HG02852 (cell line): Measurements from ENCODE around the gene SPAG5.

Experiments
- ATAC-seq: cut with Tn5 transposase; IDR thresholded peaks from one replicate; pipeline ENCODE4 v1.9.1; 2021; ENCODE audit warnings: mild to moderate bottlenecking, moderate library complexity; ENCODE audit not compliant: unreplicated experiment

Gene SPAG5

DNA sequence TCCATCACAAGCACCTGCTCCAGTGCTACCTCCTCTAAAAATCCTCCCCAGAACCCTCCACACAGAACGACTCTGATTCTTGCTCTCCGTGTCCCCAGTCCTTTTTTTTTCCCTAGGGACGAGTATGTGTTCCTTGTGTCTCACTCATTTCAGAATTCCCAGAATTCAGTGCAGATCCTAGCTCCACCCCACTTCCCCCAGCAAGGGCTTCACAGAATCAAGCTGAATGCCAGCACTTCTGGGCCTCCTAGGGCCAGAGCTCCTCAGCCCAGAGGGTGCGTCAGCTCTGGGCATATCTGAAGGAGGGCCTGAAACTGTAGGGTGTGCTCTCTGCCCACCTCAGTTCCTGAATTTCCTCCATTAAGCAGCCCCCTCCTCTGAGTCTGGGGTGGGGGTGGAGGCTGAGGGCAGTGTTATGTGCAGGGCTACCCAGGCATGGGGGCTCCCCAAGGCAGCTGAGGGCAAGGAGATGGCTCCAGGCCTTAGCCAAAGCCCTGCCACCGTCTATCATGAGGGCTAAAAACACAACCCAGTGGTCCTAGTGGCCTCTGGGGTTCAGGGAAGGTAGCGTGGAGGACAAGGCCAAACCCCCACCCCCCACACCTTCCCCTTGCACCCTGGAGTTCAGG lies 52.9 kb downstream of the SPAG5 start:
- no peak for ATAC-seq

DNA sequence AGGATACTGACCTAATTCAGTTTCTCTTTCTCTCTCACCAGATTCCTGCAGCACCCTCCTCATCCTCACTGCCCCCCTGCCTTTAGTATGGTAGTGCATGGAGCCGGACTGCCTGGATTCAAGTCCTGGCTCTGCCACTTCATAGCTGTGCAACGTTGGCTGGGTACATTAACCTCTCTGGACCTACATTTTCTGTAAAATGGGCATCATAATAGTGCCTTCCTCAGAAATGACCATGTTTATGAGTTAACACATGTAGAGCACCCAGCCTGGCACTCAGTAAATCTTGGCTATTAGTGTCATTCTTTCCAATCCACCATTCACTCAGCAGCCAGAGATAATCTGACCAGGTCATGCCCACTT lies 53.7 kb downstream of the SPAG5 start:
- ATAC-seq, result no peak

GRCh38 chr17:28544402-28545140 lies 54.3 kb downstream of the SPAG5 start:
- ATAC-seq, result no peak

DNA sequence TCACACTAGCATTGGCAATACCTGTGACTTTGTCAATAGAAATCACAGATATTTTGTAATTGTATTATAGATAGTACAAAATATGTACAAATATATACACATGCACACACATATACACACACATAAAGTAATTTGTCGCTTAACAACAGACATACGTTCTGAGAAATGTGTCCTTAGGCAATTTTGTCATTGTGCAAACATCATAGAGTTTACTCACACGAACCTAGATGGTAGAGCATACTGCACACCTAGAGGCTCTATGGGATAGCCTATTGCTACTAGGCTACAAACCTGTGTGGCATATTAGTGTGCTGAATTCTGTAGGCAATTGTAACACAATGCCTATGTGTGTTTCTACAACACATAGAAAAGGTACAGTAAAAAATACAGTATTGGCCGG lies 57.4 kb downstream of the SPAG5 start:
- ATAC-seq, result no peak

DNA sequence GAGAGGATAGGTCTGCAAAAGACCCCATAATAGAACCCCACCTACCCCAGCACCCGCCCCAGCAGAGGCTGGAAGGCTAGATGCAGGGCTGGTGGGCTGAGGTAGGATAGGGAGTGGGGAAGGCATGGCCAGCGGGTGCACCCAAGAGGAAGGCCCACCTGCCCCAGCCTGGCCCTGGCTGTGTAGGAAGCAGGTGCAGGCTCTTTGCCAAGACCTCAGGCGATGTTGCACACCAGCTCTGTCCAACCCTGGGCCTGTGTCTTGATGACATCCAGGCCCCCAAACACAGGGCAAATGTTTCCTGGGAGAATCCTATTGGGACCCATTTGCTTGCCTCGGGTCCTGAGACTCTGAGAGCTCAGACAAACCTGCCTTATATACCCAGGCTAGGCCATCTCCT lies 58.6 kb downstream of the SPAG5 start:
- ATAC-seq, result no peak

GRCh38 chr17:28538296-28538895 lies 60.4 kb downstream of the SPAG5 start:
- no peak for ATAC-seq

DNA sequence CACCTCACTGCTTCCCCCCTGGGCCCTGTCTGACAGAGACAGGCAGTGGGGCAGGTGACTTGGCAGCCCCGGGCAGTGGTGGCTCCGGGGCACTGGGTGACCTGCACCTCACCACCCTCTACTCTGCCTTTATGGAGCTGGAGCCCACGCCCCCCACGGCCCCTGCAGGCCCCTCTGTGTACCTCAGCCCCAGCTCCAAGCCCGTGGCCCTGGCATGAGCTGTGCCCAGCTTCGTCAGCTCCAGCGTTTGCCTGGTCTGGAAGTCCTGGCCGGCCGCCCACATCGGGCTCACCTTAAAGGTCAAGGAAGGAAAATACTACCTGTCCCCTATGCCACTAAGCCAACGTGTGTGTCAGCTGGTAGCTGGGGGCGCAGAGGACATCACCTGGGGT lies 61.6 kb downstream of the SPAG5 start:
- ATAC-seq, result no peak

DNA sequence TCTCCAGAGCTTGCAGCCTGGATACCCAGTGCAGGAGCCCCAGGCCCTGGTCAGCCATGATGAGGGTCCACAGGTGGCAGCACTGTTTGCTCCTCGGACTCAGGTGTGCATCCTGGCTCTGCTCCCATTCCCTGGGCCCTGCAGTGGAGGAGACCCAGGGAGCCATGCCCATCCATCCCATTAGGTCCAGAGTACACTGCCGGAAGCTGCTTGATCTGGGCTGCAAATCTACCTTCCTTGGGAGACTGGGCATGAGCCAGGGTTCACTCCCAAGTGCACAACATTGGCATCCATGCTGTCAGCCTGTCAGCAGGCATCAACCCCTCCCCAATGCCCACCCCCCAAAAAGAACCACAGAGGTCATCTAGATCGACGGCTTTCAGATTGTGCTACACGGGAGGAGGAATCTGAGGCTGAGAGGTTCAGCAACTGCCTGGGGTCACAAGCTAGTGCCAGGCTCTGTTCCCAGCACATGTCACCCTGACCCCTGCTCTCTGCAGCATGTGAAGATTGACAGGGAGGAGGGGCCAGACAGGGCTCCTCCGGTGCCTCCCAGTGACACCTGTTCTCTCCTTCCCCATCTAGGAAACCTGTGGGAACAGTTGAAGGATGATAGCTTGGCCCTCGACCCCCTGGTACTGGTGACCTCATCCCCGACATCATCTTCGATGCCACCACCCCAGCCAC lies 62.1 kb downstream of the SPAG5 start:
- no peak for ATAC-seq

DNA sequence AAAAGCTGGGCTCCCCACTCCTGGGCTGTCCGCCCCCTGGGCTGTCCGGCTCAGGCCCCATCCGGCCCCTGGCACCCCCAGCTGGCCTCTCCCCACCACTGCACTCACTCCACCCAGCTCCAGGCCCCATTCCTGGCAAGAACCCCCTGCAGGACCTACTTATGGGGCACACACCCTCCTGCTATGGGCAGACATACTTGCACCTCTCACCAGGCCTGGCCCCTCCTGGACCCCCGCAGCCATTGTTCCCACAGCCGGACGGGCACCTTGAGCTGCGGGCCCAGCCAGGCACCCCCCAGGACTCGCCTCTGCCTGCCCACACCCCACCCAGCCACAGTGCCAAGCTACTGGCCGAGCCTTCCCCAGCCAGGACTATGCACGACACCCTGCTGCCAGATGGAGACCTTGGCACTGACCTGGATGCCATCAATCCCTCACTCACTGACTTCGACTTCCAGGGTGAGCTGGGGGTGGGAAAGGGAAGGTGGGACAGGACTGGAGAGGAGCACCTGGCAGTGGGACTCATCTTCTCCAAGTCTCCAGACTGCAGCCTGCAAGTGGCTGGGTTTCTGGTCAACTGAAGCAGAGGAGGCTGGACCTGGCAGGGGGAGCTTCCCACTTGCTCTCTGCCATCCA lies 64.0 kb downstream of the SPAG5 start:
- ATAC-seq, result no peak

DNA sequence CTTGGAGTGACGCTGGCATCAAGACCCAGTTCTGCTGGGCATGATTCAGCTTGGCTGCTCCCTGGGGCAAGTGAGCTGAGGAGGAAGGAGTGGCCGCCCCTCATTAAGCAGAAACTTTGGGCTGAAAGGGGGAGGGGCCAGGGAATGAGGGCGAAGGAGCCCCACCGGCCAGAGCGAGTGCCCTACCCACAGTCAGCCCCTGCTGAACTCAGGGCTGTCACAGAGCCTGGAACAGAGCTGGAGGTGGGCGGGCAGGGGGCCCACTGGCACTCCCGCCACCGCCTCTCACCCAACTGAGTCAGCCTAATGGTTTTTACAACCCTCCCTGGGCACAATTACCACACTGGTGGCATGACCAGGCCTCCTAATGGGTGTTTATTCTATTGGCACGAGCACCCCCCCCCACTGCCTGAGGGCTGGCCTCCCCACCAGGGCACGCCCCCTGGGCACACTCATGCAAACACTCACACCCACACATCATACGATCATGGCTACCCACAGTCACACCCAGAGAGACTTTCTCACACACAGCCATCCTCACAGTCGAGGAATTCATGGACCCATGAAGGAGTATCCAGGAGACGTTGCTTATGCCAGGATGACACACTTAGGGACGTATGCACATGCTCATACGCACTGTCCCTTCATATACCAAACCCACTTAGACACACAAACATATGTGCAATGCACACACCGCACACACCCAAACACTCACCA lies 65.6 kb downstream of the SPAG5 start:
- ATAC-seq, result no peak

DNA sequence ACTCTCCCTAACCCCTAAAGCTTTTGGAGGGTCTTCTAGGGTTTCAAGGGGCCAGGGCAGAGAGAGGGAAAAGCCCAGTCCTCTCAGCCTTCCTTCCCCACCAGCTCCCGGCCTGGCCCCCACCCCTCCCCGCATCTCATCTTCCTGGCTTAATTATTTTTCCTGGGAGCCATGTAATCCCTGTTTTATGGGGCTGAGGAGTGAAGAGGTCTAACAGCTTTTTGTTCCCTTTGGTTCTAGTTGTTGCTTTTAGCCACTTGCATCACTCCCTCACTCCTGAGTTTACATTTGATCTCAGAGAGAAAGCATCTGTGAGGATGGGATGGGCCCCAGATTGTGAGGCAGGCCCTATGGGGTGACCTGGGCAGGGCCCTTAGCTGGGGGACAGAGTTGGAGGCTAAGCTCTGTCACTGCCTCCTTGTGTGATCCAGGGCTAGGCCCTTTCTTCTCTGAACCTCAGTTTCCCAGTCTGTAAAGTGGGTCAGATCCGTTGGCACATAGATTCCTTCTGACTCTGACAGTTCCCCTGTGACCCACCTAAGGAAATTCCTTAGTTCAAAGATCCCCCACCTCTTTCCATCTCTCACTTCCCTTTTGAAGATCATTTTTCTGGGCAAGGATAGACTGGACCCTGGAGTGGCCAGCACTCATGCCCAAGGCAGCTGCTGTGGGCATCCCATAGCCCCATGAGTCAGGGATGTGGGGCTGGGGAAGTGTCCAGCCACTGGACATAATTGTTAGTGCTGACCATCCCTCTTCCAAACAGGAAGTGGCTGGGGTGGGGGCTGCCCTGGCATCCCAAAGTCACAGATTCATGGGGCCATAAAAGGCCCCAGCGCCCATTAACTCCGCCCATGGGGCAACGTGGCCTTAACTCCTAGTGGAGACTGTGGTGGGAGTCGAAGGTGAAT lies 66.5 kb downstream of the SPAG5 start:
- no peak for ATAC-seq

- ATAC-seq, result no peak
Observed at GRCh38 chr17:28530926-28531325, 67.9 kb downstream of the SPAG5 start.

GRCh38 chr17:28530250-28530649 lies 68.6 kb downstream of the SPAG5 start:
- ATAC-seq, result no peak

- ATAC-seq, result no peak
Observed at GRCh38 chr17:28529013-28529400, 69.8 kb downstream of the SPAG5 start.

DNA sequence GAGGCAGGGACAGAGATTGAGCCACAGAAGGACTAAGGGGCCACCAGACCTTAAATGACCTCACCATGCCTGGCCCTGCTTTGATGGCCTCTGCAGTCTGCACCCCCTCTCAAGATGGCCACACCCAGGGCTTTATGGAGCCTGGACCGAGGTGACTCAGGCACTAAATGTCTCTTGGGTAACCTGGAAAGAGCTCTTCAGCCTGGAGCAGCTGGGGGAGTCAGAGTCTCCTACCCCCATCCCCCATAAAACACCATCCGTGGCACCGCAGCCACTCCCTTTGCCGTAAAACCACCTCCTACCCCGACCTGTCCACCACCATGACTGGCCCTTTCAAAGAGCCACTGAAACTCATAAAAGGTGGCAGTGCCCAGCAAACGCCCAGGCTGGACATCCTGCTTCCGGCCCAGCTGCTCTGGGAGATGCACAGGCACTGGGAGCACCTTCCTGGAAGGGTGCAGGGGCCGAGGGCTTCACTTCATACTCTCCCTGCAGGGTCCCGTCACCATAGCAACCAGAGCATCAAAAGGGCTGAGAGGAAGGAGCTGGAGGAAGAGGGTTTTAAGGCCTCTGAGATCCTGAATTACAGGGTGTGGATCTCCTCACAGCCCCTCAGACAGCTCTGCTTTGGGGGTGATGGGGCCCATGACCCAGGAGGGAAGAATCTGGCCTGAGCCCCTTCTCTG lies 70.4 kb downstream of the SPAG5 start:
- no peak for ATAC-seq

DNA sequence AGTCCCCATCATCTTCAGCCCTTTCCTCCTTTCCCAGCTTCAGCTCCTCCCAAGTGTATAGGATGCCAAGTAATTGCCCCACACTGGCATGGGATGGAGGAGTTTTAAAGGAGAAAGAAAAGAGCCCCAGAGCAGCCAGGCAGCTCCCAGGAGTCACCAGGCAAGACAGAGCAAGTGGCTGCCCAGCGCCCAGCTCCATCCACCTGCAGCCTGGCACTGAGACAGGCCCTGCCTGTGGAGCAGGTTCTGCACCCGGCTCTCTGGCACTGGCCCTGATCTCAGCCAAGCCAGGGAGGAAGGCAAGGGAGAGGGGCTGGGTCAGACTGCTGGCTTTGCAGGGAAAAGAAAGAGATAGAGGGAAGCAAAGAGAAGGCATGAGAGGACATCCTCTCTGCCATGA lies 71.0 kb downstream of the SPAG5 start:
- no peak for ATAC-seq
